Suppressor macrophage treated with lipopolysaccharide for 4 hours (primary cell): ENCODE data around the gene GNAI3.

Source experiments
- DNase-seq: peaks from one replicate; pipeline ENCODE4 v3.0.0-alpha.2; 2020

GNAI3 gene

DNA sequence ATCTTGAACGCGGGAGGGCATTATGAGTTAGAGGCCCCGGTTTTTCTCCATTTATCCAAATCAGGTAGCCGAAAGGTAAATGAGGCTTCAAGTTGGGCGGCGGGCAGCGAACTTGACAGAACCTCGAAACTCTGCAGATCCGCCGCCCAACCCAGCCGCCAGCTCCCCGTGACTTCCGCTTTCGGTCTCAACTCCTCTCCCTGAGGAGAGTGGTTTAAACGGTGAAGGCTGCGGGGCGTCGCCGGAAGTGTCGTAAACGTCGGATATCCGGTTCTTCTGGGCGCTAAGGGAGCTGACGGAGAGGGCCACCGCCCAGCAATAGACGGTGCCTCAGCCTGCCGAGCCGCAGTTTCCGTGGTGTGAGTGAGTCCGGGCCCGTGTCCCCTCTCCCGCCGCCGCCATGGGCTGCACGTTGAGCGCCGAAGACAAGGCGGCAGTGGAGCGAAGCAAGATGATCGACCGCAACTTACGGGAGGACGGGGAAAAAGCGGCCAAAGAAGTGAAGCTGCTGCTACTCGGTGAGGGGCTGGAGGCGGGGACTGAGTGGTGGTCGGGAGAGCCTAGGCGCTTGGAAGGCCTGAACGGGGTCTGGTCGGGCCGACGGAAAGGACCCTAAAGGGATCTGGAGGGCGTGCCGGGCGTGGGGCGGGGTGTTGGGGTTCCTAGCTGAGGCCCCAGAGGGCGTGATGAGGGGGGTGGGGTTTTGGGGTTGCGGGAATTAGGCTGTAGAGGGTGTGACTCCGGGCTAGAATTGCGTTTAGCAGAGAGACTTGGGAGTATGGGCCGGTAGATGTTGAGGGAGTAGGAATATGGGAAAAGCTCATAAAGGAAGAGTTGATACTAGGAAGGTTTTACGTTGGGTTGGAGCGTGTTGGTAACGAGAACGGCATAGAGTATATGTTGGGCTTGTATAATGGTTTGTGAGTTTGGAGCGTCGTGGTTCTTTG, at the start of gene GNAI3:
Gene GNAI3, plus strand, starts transcription at position 295 of the 947 bp plus-strand sequence. Its CDS starts 106 bp downstream, at position 401.
- peak; percentile 98 for DNase-seq

DNA sequence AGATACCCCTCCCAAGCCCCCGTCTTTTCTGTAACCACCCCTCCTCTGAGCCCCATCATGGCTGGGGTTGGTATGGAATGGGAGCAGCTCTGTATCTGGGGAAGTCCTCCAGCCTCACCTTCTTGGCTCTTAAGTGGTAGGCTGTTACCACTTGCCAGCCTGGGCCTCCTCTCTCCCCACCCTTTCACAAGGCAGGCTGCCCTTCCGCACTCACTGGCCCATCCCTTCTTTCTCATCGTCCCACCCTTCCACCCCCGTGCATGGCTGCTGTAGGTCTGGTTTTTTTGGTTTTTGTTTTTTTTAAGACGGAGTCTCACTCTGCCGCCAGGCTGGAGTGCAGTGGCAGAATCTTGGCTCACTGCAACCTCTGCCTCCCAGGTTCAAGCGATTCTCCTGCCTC, 49.3 kb upstream of the GNAI3 start:
- no peak for DNase-seq

DNA sequence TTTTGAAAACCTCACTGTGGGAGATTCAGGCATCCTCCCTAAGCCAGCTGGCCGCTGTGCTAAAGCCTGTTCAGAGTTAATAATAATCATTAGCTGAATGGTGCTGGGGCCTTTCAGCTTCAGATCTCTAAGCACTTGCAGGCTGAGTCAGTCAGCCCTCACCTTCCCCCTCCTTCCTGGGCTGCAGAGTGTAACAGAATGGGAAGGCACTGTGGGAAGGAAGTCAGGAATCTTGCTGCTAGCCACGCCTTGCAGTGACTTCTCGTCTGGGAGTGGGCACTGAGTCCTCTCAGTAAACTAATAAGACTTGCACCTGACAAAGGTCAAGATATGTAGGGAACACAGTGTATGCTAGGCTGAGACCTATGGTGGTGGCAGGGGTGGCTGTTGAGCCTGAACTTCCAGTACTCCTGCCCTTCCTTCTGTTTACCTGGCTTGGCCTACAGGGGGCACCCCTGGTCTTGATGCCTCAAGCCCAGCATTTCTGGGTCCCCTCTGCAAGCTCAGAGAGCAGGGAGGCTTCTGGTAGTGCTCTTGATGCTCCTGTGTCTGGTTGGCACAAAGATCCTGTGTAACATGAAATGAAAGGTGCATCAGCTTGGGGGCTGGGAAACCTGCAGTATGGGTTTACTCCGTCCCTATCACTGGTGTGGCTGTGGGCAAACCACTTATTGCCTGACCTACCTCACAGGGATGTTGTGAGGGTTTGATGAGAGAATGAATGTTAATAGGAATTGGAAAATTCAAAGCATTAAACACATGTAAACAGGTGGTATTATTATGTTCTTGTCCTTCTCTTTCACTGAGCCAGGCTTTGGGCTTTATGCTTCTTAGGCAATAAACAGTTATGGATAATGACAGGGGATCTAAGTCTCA, 48.5 kb upstream of the GNAI3 start:
- peak; percentile 44 for DNase-seq

DNA sequence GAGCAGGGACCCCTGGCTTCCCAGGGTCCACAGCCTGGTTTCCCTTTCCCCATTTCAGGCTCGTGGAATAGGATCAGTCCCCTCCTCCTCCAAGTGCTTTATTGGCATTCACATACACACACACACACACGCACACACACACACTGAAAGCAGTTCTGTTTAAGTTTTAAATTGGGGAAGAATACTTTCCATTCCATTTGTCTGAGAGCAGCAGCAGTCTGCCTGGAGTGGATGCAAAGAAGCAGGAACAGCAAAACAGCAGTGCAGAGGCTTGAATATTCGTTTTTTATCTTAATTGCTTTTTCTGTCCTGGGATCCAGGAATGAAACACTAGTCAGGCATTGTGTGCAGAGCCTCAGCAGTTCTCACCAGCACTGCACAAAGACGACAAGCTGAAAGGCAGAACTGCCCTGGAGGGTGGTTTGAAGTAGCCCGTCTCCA, 47.5 kb upstream of the GNAI3 start:
- DNase-seq: no peak

DNA sequence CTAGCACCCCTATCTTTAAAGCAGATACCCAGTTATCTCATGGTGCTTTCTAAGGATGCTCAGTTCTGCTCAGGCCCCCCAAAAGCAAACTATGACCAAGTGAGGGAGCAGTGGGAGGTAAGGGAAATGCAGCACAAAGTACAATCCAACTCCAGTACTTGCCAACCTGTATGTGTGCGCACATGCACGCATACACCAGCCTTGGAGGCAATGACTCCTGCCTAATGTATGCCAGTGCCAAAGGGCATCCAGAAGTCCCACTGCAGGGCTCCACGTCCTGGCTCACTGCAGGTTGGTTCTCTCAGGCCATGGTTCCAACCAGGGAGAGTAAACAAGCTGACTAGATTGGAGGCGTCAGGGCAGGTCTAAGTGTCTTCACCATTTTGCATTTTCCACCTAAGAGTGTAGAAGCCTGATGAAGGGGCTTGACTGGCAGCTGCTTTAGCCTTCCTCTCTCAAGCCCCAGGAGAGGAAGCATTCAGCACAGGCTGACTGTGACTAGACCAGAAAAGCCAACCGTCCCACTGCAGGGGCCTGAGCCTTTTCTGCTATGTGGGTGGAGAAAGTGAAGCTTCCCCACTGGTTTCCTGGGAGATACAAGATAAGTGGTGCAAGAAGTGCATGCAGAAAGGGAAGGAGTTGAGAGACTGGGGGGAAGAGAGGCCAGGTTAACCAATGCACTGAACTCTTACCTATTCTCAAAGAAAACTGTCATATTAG, 46.6 kb upstream of the GNAI3 start:
- DNase-seq: peak; percentile 63

DNA sequence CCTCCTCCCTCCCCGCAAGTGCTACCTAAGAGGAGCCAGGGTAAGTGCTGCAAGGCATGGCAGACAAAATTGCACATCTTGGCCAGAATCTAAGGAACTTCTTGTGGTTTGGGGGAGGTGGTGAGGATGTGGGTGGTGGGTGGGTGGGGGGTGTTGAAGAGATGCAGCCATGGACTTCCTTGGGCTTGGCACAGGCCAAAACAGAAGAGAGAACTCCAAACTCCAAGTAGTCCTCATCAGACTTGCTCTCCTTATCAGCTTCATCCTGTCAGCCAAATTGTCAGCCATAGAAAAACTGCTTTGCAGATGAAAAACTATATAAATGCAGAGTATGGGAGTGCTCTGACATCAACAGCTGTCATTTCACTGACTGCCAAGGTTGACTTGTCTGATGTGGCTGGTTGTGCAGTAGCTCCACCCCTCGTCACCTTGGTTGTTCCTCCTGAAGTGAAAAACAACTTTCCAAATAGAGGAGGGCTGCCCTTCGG, 46.0 kb upstream of the GNAI3 start:
- DNase-seq: no peak

DNA sequence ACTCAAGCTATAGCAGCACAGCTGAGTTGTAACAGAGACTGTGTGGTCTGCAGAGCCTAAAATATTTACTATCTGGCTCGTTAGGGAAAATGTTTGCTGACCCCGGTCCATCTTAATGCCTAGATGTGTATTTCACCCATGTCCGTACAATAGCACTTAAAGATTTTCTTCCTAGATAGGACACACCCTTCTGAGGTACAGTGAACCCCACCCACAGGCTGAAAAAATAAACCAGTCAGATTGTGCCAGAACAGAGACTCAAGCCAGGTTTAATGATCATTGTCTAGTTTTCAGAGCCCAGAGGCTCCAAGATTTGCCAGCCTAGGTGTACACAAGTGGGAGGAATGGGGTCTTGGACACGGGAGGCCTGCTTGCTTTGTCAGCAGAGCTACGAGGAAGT, 44.5 kb upstream of the GNAI3 start:
- no peak for DNase-seq

DNA sequence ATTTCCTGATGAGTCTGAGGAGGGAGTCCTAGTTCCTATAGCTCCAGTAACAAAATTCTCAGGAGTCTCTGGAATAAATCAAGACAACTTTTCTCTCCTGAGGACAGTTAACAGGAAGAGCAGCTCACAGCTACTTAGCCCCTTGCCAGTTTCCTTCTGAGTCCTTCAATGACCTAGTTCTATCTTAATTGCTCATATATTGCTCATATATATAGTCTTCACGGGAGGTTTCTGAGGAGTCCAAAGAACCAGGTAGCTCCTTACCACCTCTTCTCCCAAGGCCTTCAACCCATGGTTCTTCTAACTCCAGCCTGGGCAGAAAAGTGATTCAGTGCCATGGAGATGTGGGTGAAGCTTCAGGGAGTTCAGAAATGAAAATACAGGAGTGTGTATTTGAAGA, 43.4 kb upstream of the GNAI3 start:
- no peak for DNase-seq

DNA sequence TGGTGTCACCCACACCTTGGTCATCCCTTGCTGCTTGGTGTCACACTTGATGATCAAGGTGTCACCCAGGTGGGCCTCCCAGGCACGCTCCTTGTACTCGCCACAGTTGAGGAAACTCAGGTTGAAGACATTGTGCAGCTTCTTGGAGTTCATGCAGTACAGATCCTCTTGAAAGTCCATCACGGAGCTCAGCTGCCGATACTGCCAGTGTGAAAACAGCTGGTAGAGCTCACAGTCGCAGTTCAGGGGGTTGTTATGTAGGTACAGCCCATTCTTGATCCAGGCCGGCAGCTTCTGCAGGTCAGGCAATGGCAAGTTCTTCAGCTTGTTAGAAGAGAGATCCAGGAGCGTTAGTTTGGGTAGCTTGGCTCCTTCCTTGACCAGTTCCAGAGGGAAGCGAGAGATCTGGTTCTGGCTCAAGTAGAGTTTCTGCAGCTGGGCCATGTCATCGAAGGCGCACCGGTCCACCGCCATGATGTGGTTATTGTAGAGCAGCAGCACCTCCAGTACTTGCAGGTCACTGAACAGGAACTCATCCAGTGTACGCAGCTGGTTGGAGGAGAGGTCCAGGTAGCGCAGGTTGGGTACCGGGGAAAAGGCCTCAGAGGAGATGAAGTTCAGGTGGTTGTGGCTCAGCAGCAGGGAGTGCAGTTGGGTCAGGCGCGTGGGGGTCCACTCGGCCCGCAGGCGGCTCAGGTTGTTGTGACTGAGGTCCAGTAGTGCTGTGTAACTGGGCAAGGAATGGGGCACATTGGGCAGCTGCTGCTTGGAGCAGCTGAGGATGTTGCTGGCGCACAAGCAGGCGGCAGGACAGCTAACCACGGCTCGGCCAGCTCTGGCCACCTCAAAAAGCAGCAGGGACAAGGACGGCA, 40.2 kb upstream of the GNAI3 start:
- DNase-seq: no peak

DNA sequence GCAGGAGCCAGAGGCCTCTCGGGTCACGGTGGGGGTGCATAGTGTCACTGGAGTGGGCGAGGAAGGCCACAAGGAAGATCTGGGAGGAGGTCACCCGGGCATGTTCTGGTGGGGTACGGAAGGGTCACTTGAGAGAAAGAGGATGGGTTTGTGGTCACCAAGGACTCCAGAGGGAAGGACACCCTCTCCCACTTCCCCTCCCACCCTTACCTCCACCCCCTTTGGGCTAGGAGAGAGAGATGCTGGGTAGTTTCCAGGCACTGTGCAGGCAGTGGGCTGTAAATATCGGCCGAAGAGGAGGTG, 39.6 kb upstream of the GNAI3 start:
- no peak for DNase-seq

DNA sequence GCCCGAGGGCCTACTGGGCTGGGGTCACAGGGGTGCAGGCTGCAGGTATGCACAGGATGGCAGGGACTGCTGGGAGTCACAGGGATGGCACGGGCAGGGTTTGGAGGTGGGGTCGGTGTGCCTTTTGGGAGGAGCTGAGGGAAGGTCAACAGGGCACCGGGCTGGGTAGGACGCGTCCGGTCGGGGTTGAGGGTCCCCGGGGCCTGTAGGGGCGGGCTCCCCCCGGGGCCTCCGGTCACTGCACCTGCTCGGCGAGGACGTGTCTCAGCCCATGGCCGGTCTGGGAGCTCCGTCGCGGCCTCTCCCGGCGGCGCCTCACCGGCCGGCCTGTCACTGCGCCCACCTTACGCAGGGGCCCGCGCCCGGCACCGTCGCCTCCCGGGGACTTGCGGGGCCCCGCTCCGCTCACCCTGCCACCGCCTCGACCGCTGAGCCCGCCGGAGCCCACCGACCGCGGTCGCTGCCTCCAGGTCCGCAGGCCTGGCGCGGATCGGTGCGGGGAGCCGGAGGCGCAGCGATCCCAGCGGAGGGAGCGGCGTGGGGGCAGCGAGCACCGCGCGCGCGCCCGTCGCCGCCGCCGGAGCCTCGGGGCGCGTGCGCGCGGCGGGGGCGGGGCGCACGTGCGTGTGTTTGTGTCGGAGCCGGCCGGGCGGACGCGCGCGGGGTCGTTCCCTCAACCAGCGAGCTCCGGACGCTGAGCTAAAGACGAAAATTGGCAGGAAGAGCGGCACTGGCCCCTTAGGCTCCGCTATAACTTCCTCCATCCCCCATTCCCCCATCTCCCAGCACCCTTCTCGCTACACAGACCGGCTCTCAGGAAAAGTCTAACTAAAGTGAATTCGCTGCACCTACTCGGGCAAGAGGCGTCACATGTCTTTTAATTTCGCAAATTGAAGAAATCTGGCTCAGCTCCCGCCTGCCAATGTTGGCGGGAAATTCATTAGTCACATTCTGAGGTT, 39.0 kb upstream of the GNAI3 start, which contains the start of gene AMIGO1:
Gene AMIGO1, minus strand, starts transcription at position 552 of the 959 bp plus-strand sequence. CDS start 815 bp downstream, outside the sequence.
- peak; percentile 50 for DNase-seq

DNA sequence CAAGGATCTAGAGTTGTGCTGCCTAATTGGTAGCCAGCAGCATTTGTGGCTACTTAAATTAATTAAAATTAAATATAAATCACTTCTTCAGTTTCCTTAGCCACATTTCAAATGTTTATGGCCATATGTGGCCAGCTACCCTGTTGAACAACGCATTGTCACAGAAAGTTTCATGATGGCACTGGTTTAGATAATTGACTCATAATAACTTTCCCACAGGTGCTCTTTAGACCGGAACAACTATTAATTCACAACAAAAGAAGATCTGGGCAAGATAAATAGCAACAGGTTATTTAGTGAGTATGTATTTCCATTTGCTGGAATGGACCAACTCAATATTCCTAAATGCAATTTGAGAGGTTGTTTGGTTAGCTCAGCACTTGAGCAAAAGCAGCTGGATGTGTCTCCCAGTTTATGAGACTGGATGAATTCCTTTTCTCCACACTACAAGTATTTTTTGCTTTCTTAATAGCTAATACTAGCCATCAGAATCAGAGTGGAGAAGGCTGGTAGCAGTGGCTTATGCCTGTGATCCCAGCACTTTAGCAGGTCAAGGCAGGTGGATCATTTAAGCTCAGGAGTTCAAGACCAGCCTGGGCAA, 35.2 kb upstream of the GNAI3 start:
- DNase-seq: no peak

DNA sequence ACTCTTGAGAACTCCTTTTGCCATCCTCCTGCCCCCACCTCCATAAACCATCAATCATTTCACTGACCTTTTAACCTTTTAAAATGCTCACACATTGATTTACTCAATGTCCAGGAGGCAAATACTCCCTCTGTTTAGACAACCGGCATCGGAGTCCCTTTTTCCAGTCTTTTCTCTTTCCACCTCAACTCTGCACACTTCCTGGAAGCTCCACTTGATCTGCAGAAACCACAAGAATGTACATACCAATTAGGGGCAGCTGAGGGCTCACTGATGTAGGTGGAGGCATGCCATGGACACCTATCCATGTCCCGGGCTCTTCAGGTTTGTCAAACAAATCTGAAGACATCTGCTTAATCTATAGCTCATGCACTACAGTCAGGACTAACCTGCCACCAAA, 33.6 kb upstream of the GNAI3 start:
- no peak for DNase-seq

DNA sequence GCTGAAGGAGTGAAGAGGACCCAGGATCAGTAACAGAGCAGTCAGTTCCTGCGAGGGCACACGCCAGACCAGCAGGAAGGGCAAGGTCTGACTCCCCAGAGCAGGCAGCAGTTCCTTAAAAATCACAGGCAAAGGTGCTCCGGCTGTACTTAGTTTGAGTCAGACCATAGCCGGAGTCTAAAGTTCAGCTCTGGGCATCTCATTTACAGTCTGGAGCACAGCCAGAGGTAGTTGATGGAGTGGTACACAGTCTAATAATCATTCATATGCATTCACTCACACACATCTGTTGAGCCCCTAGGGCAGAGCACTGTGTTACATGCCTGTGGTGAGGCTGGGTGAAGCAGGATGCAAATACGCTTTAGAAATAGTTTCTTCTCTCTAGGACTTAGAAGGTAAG, 31.5 kb upstream of the GNAI3 start:
- DNase-seq: no peak

DNA sequence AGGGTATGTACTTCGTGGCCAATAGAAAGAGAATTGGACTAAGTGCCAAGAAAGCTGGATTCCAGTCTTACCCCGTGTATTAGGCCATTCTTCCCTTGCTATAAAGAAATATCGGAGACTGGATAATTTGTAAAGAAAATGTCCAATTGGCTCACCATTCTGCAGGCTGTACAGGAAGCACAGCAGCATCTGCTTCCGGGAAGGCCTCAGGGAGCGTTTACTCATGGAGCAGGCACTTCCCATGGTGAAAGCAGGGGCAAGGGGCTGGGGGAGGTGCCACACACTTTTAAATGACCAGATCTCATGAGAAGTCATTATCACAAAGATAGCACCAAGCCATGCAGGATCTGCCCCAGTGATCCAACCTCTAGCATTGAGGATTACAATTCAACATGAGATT, 31.1 kb upstream of the GNAI3 start:
- DNase-seq: no peak

DNA sequence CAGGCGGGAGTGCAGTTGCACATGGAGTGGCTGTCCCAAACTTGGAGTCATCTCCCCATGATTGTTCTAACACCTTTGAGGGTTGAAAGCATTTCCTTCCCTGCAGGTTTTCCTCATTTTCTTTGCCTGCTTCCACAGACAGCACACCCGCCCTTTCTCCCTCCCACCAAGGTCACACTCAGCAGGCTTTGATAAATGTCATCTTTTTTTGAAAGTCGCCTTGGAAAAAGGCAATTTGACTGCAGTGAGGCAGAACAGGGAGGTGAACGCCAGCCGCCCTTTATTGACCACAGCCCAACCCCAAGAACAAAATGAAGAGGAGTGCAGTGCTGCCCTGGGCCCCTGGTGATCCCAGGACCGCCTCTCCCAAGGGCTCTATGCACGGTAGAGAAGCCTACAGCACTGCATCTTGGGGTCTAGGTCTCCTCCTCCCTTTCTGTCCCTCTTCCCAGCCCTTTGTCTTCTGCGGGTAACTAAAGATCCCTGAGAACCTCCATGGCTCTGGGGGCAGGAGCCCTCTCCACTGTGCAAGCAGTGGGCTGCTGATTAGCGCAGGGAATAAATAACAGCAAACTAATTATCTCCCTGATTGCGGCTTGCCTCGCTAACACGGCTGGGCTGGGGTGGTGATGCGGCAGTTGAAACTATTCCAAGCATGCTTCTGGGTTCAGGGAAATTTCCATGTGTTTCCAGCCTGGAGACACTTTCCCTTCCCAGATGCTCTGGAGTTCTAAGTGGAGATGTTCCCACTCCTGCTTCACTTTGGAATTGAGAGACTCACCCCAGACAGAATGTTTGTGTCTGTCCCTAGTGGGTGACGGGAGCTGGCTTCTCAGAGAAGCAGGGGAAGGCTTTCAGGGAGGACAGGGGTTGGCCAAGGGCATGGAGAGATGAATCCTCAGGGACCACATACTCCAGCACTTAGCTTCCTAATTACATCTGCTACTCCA, 27.1 kb upstream of the GNAI3 start:
- DNase-seq: no peak

DNA sequence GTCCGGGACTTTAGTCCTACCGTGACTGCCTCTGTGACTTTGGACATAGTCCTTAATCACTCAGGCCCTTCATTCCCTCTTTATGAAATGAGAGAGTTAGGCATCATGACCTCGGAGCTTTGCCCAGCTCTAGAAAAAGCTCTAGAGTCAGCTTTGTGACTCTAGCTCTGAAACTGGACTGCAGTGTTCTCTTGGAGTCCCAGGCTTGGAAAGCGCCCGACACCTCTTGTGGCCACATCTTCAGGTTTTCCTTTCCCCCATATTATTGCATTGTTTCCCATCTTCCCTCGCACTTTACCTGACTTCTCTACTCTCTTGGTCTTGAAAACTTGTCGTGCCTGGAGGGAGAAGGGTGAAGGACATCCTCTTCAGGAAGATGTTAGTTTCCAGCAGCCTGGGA, 26.4 kb upstream of the GNAI3 start:
- no peak for DNase-seq

DNA sequence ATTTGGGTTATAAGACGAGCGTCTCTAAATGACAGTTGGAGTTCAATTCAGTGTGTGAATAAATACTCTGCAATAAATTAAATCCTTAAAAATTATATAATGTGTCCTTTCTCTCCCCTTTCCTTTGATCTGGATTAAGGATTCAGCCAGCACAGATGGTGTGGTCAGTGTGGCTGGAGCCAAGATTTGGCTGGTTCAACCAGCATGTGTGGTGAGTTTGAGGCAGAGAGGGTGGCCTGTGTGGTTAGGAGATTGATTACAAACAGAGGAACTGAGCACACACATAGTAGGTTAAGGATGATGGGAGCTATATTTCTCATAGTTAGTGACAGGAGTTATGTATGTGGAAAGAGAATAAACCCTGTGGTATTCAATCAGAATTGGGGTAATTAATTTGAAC, 24.7 kb upstream of the GNAI3 start:
- DNase-seq: no peak
